ENCODE data around the gene LRRN1.

GRCh38 chr3:3847994-3848922, 49.0 kb downstream of the LRRN1 start:
- TF ChIP-seq POLR2AphosphoS5 (IDR thresholded peaks at IDR 0.05; ENCODE audit: low read depth, low read length) (no peak), TAF1 (IDR thresholded peaks at IDR 0.05; ENCODE audit: borderline replicate concordance, insufficient read depth, low read length) (no peak), REST (IDR thresholded peaks at IDR 0.05; ENCODE audit: insufficient read depth in 1 of 2, low read depth in 2 of 2, low read length in 2 of 2) (no peak), FOXP2 (optimal IDR thresholded peaks at IDR 0.05; ENCODE audit: borderline replicate concordance, extremely low read depth, extremely low read length, insufficient read depth) (no peak), SIN3A (IDR thresholded peaks at IDR 0.05; ENCODE audit: borderline replicate concordance, insufficient read depth, low read length) (no peak)

Measured in PFSK-1 (cell line).